NCI-H128 (cell line): ENCODE data around the gene BEX3.

Source experiments
- DNase-seq: peaks from one replicate; lab custom pipeline; 2025; ENCODE audit not compliant: unreplicated experiment; lab: John Stamatoyannopoulos, UW

The BEX3 gene

GRCh38 chrX:103418811-103419340 is 42.5 kb downstream of the BEX3 start:
- no peak for DNase-seq

GRCh38 chrX:103423955-103424638 is 47.8 kb downstream of the BEX3 start:
- no peak for DNase-seq
